Measurements from ENCODE around the gene TMEM50A.

DNA sequence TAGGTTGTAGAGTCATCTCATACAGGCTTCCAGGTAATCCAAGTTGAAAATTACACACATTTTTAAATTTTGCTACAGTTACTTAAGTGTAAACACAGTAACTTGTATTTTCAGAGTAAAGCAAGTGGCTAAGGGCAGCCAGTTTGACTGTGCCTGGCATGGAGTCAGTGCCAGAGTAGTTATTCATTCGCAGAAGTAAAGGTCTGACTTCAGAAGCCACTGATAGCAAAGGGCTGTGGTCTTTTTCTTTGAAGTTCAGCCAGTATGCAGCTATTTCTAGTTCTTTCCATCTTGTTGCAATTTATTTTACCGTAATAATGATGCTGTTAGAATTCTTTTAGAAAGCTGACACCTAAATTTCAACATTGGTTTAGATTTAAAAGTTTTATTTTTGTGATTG lies 9.4 kb downstream of the TMEM50A start:
- TF ChIP-seq, protein P1, sequence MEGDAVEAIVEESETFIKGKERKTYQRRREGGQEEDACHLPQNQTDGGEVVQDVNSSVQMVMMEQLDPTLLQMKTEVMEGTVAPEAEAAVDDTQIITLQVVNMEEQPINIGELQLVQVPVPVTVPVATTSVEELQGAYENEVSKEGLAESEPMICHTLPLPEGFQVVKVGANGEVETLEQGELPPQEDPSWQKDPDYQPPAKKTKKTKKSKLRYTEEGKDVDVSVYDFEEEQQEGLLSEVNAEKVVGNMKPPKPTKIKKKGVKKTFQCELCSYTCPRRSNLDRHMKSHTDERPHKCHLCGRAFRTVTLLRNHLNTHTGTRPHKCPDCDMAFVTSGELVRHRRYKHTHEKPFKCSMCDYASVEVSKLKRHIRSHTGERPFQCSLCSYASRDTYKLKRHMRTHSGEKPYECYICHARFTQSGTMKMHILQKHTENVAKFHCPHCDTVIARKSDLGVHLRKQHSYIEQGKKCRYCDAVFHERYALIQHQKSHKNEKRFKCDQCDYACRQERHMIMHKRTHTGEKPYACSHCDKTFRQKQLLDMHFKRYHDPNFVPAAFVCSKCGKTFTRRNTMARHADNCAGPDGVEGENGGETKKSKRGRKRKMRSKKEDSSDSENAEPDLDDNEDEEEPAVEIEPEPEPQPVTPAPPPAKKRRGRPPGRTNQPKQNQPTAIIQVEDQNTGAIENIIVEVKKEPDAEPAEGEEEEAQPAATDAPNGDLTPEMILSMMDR (IDR thresholded peaks at IDR 0.05; ENCODE audit: low read length), result no peak
- TF ChIP-seq EZH2 (optimal IDR thresholded peaks at IDR 0.05; ENCODE audit: low read depth, low read length), result no peak
- TF ChIP-seq EZH2phosphoT487 (IDR thresholded peaks at IDR 0.05; ENCODE audit: low read length), result no peak
